PFSK-1 (cell line): ENCODE data around the gene CYRIA.

Experiments used
- FOXP2 ChIP-seq: optimal IDR thresholded peaks from 2 replicates; pipeline ENCODE3; 2011; ENCODE audit warnings: borderline replicate concordance, control low read depth, inconsistent platforms; ENCODE audit not compliant: insufficient read depth; ENCODE audit errors: extremely low read length, extremely low read depth
- POLR2AphosphoS5 ChIP-seq: IDR thresholded peaks from 2 replicates; pipeline ENCODE4 v1.6.1; 2012; ENCODE audit warnings: low read depth, mild to moderate bottlenecking, control low read depth, low read length, moderate library complexity
- SIN3A ChIP-seq: IDR thresholded peaks from 2 replicates; pipeline ENCODE4 v1.6.1; 2012; ENCODE audit warnings: mild to moderate bottlenecking, low read length, moderate library complexity, borderline replicate concordance; ENCODE audit not compliant: insufficient read depth
- TAF1 ChIP-seq: IDR thresholded peaks from 2 replicates; pipeline ENCODE4 v1.6.1; 2012; ENCODE audit warnings: low read length, control low read depth, borderline replicate concordance; ENCODE audit not compliant: insufficient read depth
- TF ChIP-seq, protein P1 (sequence below), 2 experiments: IDR thresholded peaks; 2 replicates each; pipeline versions ENCODE4 v1.6.1 to v1.8.0; 2011 to 2012; ENCODE audit warnings: low read depth in 2 of 2, low read length in 2 of 2, control low read depth in 1 of 2, inconsistent platforms in 1 of 2, mild to moderate bottlenecking in 1 of 2, moderate library complexity in 1 of 2; ENCODE audit not compliant: insufficient read depth in 1 of 2

The CYRIA gene

DNA sequence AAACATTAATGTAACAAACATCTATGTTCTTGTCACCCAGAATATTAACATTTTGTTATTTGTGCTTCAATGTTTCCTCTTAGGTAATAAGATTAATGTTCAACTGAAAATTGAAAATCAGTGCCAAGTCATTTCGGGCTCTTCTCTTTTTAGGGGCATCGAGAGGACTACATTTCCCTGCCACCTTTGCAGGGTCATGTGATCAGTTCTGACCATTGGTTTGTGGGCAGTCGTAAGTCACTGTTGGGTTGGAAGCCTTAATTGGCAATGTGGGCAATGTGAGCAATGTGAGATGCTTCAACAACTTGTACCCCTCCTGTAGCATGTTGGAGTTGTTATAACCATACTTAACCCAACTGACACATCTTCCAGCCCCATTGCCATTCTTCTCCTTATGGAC is 10.1 kb upstream of the CYRIA start:
- TF ChIP-seq, protein P1, sequence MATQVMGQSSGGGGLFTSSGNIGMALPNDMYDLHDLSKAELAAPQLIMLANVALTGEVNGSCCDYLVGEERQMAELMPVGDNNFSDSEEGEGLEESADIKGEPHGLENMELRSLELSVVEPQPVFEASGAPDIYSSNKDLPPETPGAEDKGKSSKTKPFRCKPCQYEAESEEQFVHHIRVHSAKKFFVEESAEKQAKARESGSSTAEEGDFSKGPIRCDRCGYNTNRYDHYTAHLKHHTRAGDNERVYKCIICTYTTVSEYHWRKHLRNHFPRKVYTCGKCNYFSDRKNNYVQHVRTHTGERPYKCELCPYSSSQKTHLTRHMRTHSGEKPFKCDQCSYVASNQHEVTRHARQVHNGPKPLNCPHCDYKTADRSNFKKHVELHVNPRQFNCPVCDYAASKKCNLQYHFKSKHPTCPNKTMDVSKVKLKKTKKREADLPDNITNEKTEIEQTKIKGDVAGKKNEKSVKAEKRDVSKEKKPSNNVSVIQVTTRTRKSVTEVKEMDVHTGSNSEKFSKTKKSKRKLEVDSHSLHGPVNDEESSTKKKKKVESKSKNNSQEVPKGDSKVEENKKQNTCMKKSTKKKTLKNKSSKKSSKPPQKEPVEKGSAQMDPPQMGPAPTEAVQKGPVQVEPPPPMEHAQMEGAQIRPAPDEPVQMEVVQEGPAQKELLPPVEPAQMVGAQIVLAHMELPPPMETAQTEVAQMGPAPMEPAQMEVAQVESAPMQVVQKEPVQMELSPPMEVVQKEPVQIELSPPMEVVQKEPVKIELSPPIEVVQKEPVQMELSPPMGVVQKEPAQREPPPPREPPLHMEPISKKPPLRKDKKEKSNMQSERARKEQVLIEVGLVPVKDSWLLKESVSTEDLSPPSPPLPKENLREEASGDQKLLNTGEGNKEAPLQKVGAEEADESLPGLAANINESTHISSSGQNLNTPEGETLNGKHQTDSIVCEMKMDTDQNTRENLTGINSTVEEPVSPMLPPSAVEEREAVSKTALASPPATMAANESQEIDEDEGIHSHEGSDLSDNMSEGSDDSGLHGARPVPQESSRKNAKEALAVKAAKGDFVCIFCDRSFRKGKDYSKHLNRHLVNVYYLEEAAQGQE (IDR thresholded peaks at IDR 0.05; ENCODE audit: insufficient read depth in 1 of 2, low read depth in 2 of 2, low read length in 2 of 2), result no peak
- TF ChIP-seq SIN3A (no peak), POLR2AphosphoS5 (no peak), TAF1 (no peak), FOXP2 (no peak)

DNA sequence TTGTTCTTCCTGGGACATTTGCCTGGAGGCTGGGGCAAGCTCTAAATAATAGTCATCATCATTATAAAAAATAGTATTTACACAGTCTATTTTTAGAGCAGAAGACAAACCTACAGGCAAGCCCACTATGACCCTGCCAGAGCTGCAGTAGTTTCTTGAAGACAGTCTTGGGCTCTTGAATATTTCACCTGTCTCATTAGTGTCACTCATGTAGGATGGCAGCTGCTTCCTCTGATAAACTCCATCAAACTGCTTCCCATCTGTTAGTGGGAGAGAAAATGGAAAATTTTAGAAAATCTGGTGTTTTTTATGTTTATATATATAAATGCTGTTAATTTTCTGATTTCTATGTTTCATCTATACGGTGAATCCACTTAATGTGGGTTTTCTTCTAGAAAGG is 8.5 kb upstream of the CYRIA start:
- TF ChIP-seq POLR2AphosphoS5 (no peak), SIN3A (no peak), FOXP2 (no peak), TAF1 (no peak)
- TF ChIP-seq, protein P1 (IDR thresholded peaks at IDR 0.05; ENCODE audit: insufficient read depth in 1 of 2, low read depth in 2 of 2, low read length in 2 of 2), result no peak

DNA sequence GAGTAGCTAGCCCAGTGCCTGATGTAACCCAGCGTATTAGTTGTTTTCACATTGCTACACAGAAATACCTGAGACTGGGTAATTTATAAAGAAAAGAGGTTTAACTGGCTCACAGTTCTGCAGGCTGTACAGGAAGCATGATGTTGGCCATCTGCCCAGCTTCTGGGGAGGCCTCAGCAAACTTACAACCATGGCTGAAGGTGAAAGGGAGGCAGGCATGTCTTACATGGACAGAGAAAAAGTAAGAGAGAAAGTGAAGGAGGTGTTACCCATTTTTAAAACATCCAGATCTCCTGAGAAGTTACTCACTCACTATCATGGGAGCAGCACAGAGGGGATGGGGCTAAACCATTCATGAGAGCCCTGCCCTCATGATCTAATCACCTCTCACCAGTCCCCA is 6.1 kb upstream of the CYRIA start:
- TF ChIP-seq, protein P1 (IDR thresholded peaks at IDR 0.05; ENCODE audit: insufficient read depth in 1 of 2, low read depth in 2 of 2, low read length in 2 of 2), result no peak
- TF ChIP-seq POLR2AphosphoS5 (no peak), FOXP2 (no peak), SIN3A (no peak), TAF1 (no peak)

DNA sequence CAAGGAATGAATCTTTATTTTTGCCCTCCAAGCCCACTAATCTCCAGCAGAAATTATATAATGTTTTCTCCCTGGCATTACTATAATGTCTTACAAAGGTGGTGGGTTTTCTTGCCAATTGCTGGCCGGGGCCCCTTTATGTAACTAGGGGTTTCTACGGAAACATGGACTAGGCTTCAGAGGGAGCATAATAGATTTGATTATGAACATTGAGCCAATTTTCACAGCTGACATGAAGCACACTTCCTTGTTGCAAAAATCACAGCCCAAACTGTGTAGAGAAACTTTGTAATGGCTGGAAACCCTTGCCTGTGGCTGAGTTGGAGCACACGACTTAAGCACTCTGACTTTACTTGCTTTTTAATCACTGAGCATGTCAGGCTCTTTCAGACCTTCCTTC is 3.8 kb upstream of the CYRIA start:
- TF ChIP-seq, protein P1 (IDR thresholded peaks at IDR 0.05; ENCODE audit: insufficient read depth in 1 of 2, low read depth in 2 of 2, low read length in 2 of 2), result no peak
- TF ChIP-seq POLR2AphosphoS5 (no peak), SIN3A (no peak), TAF1 (no peak), FOXP2 (no peak)

DNA sequence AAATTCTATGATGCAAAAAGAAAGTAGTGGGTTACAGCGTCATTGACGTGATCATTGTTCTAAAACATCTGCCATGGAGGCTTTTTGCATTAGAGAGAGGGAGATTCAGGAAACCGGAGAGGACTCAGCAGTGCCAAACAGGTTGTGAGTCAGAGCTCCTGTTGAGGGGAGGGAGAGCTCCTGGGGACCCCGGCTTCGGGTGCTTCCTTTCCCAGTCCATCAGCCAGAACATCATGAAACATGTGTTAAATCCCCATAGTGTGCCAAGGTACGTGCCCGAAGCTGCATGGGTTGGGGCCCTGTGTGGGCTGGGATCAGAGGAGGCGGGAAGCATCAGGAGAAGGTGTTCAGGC is 791 bp upstream of the CYRIA start:
- TF ChIP-seq SIN3A (no peak), FOXP2 (no peak), POLR2AphosphoS5 (no peak), TAF1 (no peak)
- TF ChIP-seq, protein P1 (IDR thresholded peaks at IDR 0.05; ENCODE audit: insufficient read depth in 1 of 2, low read depth in 2 of 2, low read length in 2 of 2), result no peak
